ENCODE data around the gene DECR2. TPM values are rescaled to one million over a fixed set of nuclear protein-coding genes. Genes with fewer than 3 reads are reported as not detected.

DECR2 gene
- total and polyA plus RNA-seq, 9 of the 15 experiments (the other 6 are each of a cell fraction or from before 2014, with no cell fraction given): 1.0 to 31.9 (median 10.3) TPM

GRCh38 chr16:401468-402348, at the start of gene DECR2 (continued):
- TF ChIP-seq ZBTB11 (CRISPR knock-in tag; IDR thresholded peaks at IDR 0.05) (peak in 1 of 3 experiments; percentile 61; a peak in 1 of 6 replicates), PYGO2 (tag; IDR thresholded peaks at IDR 0.05) (no peak), NR3C1 (CRISPR knock-in tag; IDR thresholded peaks at IDR 0.05) (no peak), IRF2 (CRISPR knock-in tag; IDR thresholded peaks at IDR 0.05) (no peak), ZNF668 (CRISPR knock-in tag; IDR thresholded peaks at IDR 0.05) (no peak), THAP7 (CRISPR knock-in tag; IDR thresholded peaks at IDR 0.05) (peak; percentile 87), GABPB2 (CRISPR knock-in tag; conservative IDR thresholded peaks at IDR 0.05) (no peak)

Measured in K562 (cell line).